Cortex of kidney (tissue), 1 donor: ENCODE data around the gene PSRC1.

Experiments used
- DNase-seq: peaks from one replicate; lab custom pipeline; 2025; lab: John Stamatoyannopoulos, UW

The PSRC1 gene

GRCh38 chr1:109258481-109259466 is 24.2 kb downstream of the PSRC1 start:
- no peak for DNase-seq

- DNase-seq = no peak
Measured at GRCh38 chr1:109257682-109258421, 25.1 kb downstream of the PSRC1 start.

GRCh38 chr1:109256971-109257681 is 25.8 kb downstream of the PSRC1 start:
- DNase-seq = no peak

- DNase-seq = no peak
Measured at GRCh38 chr1:109256085-109256484, 26.9 kb downstream of the PSRC1 start.

- DNase-seq = no peak
Measured at GRCh38 chr1:109255678-109256077, 27.3 kb downstream of the PSRC1 start.

GRCh38 chr1:109255097-109255651 is 27.8 kb downstream of the PSRC1 start:
- DNase-seq = no peak

GRCh38 chr1:109254621-109255096 is 28.3 kb downstream of the PSRC1 start:
- DNase-seq = no peak

GRCh38 chr1:109253803-109254620 is 28.9 kb downstream of the PSRC1 start:
- no peak for DNase-seq

- DNase-seq = no peak
Measured at GRCh38 chr1:109252893-109253802, 29.8 kb downstream of the PSRC1 start.

- DNase-seq = no peak
Measured at GRCh38 chr1:109252167-109252892, 30.6 kb downstream of the PSRC1 start.

GRCh38 chr1:109251277-109252166 is 31.4 kb downstream of the PSRC1 start:
- DNase-seq = no peak

- DNase-seq = no peak
Measured at GRCh38 chr1:109250454-109251276, 32.3 kb downstream of the PSRC1 start.

GRCh38 chr1:109249654-109250401 is 33.1 kb downstream of the PSRC1 start:
- no peak for DNase-seq

- no peak for DNase-seq
Measured at GRCh38 chr1:109248797-109249629, 33.9 kb downstream of the PSRC1 start, which contains the start of gene CELSR2. TSS of gene CELSR2 (plus strand) at chr1:109249539. CDS start at chr1:109250080, 541 bp downstream.

GRCh38 chr1:109248444-109248796 is 34.5 kb downstream of the PSRC1 start:
- DNase-seq = no peak
